HCT116 (cell line): ENCODE measurements around the gene HDHD3. TPM values are rescaled to one million over a fixed set of nuclear protein-coding genes. Genes with fewer than 3 reads are reported as not detected.
"Not testable (repeated sequence)": the region's sequence is repeated elsewhere in the genome, so short reads cannot be mapped to it uniquely, and the experiment has no call there.

Experiments
- ATAC-seq: fragments of 200-7000 bp; cut with Tn5 transposase; 2 replicates; pipeline ENCODE4 v1.9.1; 2020; ENCODE audit warnings: mild to moderate bottlenecking, moderate library complexity
- BruUV-seq: library from RNA; stranded (reverse); fragments of 400-500 nt; replicated peaks from 2 replicates; lab custom pipeline; 2021; lab: Mats Ljungman, UMichigan
- CTCF ChIA-PET: fragments of 300-600 bp; sonication (Branson Sonifier 250); formaldehyde crosslinking; loops from one replicate; lab custom pipeline; 2021; ENCODE audit warnings: antibody characterized with exemption; lab: Charles Lee
- POLR2A ChIA-PET: fragments of 300-600, 350-600 bp; sonication (Branson Sonifier 250); formaldehyde crosslinking; loops from one replicate; lab custom pipeline; 2021; ENCODE audit warnings: antibody characterized with exemption; lab: Charles Lee
- RAD21 ChIA-PET, 2 experiments: fragments of 300-600 bp; sonication (Branson Sonifier 250); formaldehyde crosslinking; loops; one replicate each; lab custom pipeline; 2023; ENCODE audit warnings: low total read pairs in 2 of 2; ENCODE audit not compliant: uncharacterized antibody in 2 of 2, unreplicated experiment in 2 of 2, low non-redundant PET in 1 of 2; lab: Charles Lee
- DNase-seq: peaks from one replicate; pipeline ENCODE4 v3.0.0-alpha.2; 2010; ENCODE audit warnings: low read depth, low spot score
- H2AFZ ChIP-seq: fragments of 200-600 bp; shearing (Covaris generic), sonication (generic); 2 replicates; pipeline ENCODE4 v1.6.1; 2017; ENCODE audit warnings: low read depth, mixed run types, mixed read lengths, antibody characterized with exemption, low read length; ENCODE audit not compliant: poor library complexity, severe bottlenecking
- H3K27ac ChIP-seq: 2 replicates; pipeline ENCODE4 v1.5.1; 2012; ENCODE audit warnings: low read depth, low read length
- H3K27me3 ChIP-seq: fragments of 200-600 bp; sonication (generic); 2 replicates; pipeline ENCODE4 v1.6.1; 2016; ENCODE audit warnings: mixed run types, low read length, mixed read lengths; ENCODE audit not compliant: insufficient read depth
- H3K36me3 ChIP-seq, 2 experiments: fragments of 200-500 bp in 1 of 2; fragments of 200-600 bp in 1 of 2; sonication (Bioruptor generic) in 1 of 2; sonication (generic) in 1 of 2; 2 replicates each; pipeline versions ENCODE4 v1.5.1 to v1.6.1; 2014 to 2016; ENCODE audit warnings: low read length in 2 of 2, inconsistent platforms in 1 of 2, mixed read lengths in 1 of 2, mixed run types in 1 of 2; ENCODE audit not compliant: insufficient read depth in 2 of 2, control insufficient read depth in 1 of 2
- H3K4me1 ChIP-seq, 2 experiments: fragments of 200-600 bp in 1 of 2; sonication (generic) in 1 of 2; 2 replicates each; pipeline versions ENCODE4 v1.5.1 to v1.6.1; 2012 to 2017; ENCODE audit warnings: low read length in 2 of 2, inconsistent platforms in 1 of 2, mild to moderate bottlenecking in 1 of 2, mixed read lengths in 1 of 2, mixed run types in 1 of 2, moderate library complexity in 1 of 2; ENCODE audit not compliant: insufficient read depth in 2 of 2, control insufficient read depth in 1 of 2
- H3K4me2 ChIP-seq: fragments of 200-600 bp; sonication (generic); 2 replicates; pipeline ENCODE4 v1.6.1; 2017; ENCODE audit warnings: mixed run types, low read length, mixed read lengths
- H3K4me3 ChIP-seq, 2 experiments: fragments of 200-600 bp in 1 of 2; sonication (generic) in 1 of 2; replicated peaks in 1 of 2; 2 replicates each; pipeline ENCODE4 v1.5.1; 2011 to 2016; ENCODE audit warnings: low read length in 2 of 2, control low read depth in 1 of 2, low read depth in 1 of 2, mild to moderate bottlenecking in 1 of 2, mixed read lengths in 1 of 2, mixed run types in 1 of 2
- H3K79me2 ChIP-seq: fragments of 200-600 bp; sonication (generic); 2 replicates; pipeline ENCODE4 v1.6.1; 2017; ENCODE audit warnings: mild to moderate bottlenecking, mixed run types, low read length, moderate library complexity, mixed read lengths; ENCODE audit not compliant: insufficient read depth
- H3K9ac ChIP-seq: fragments of 200-600 bp; sonication (generic); 2 replicates; pipeline ENCODE4 v1.6.1; 2016; ENCODE audit warnings: low read length, mixed read lengths
- H3K9me2 ChIP-seq: fragments of 200-600 bp; sonication (generic), shearing (Covaris generic); 2 replicates; pipeline ENCODE4 v1.6.1; 2017; ENCODE audit warnings: mixed run types, mild to moderate bottlenecking, moderate library complexity; ENCODE audit not compliant: insufficient read depth
- H3K9me3 ChIP-seq, 2 experiments: fragments of 200-500 bp in 1 of 2; fragments of 200-600 bp in 1 of 2; sonication (Bioruptor generic) in 1 of 2; sonication (generic) in 1 of 2; 2 replicates each; pipeline ENCODE4 v1.6.1; 2014 to 2017; ENCODE audit warnings: low read length in 2 of 2, mixed read lengths in 2 of 2, inconsistent platforms in 1 of 2, low read depth in 1 of 2, mild to moderate bottlenecking in 1 of 2, mixed run types in 1 of 2, moderate library complexity in 1 of 2; ENCODE audit not compliant: control insufficient read depth in 1 of 2, insufficient read depth in 1 of 2
- H4K20me1 ChIP-seq: fragments of 200-600 bp; sonication (generic), shearing (Covaris generic); 2 replicates; pipeline ENCODE4 v1.6.1; 2017; ENCODE audit warnings: mixed run types, mild to moderate bottlenecking, moderate library complexity; ENCODE audit not compliant: insufficient read depth
- YY1 ChIP-seq: IDR thresholded peaks from 2 replicates; pipeline ENCODE4 v1.6.1; 2011; ENCODE audit warnings: low read length, low read depth, moderate library complexity, mild to moderate bottlenecking; ENCODE audit not compliant: insufficient replicate concordance; ENCODE audit errors: extremely low read depth
- intact Hi-C: fragments of 100-400 bp; cut with micrococcal nuclease; formaldehyde crosslinking; loops from 2 replicates; pipeline ENCODE4 v1.10.0; 2022
- total RNA-seq: library from RNA; stranded (reverse); gene quantifications from one replicate; pipeline ENCODE4 v1.2.1, GENCODE V29; 2021; ENCODE audit not compliant: unreplicated experiment
- TF ChIP-seq, protein P1 (sequence below), 3 experiments: fragments of 200-600 bp in 1 of 3; sonication (generic) in 1 of 3; IDR thresholded peaks in 2 of 3; conservative IDR thresholded peaks in 1 of 3; 2 replicates each; pipeline ENCODE4 v1.5.1; 2012 to 2017; ENCODE audit warnings: low read depth in 2 of 3, low read length in 2 of 3, antibody characterized with exemption in 1 of 3, borderline replicate concordance in 1 of 3, control low read depth in 1 of 3, mild to moderate bottlenecking in 1 of 3, mixed read lengths in 1 of 3, mixed run types in 1 of 3, moderate library complexity in 1 of 3; ENCODE audit not compliant: insufficient read depth in 1 of 3

Gene HDHD3
- total RNA-seq, 1 experiment from 2014 or later = 21.8 TPM

DNA sequence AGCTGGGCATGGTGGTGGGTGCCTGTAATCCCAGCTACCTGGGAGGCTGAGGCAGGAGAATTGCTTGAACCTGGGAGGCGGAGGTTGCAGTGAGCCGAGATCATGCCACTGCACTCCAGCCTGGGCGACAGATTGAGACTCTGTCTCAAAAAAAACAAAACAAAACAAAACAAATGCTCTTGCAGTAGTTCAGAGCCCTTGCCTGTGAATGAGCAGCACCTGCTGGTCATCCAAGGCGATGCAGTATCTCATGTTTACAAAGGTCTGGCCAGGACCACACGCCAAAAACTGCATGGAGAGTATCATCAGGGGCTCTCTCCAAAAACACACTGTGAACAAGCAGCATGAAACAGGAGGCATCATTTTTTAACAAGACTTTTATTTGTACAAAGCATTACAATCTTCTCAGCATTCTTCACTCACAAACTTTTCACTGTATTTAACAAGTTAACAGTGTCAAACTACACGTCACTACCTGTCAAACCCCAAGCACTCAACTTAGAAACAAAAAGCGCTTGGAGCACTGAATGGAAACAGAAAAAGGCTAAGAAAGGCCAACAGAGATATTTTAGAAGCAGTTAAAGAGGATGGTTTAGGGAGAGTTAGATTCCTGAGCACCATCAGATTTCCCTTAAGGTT is 30.2 kb upstream of the HDHD3 start:
- Histone ChIP-seq H3K36me3 (peaks cover 12 to 20% of the 10 kb centered on the region in 2 experiments; a peak in 3 of 4 replicates), H3K4me1 (peaks cover 6 to 17% of the 10 kb centered on the region in 2 experiments), H3K79me2 (peaks cover 33% of the 10 kb centered on the region)
- DNase-seq (peak; percentile 48), ATAC-seq (peak; percentile 46)
- H3K27ac ChIP-seq, H3K9me3 ChIP-seq, H3K27me3 ChIP-seq, CTCF ChIA-PET, H4K20me1 ChIP-seq, H2AFZ ChIP-seq, H3K9me2 ChIP-seq, POLR2A ChIA-PET, H3K9ac ChIP-seq, H3K4me3 ChIP-seq, H3K4me2 ChIP-seq, BruUV-seq: not testable (repeated sequence)
- RAD21 ChIA-PET = interaction anchor here in 1 of 2 experiments (1.0 kb wide), 1 partner anchor 251 kb away, joined by 3 read pairs; no protein-coding TSS in a partner anchor
- TF ChIP-seq, protein P1, sequence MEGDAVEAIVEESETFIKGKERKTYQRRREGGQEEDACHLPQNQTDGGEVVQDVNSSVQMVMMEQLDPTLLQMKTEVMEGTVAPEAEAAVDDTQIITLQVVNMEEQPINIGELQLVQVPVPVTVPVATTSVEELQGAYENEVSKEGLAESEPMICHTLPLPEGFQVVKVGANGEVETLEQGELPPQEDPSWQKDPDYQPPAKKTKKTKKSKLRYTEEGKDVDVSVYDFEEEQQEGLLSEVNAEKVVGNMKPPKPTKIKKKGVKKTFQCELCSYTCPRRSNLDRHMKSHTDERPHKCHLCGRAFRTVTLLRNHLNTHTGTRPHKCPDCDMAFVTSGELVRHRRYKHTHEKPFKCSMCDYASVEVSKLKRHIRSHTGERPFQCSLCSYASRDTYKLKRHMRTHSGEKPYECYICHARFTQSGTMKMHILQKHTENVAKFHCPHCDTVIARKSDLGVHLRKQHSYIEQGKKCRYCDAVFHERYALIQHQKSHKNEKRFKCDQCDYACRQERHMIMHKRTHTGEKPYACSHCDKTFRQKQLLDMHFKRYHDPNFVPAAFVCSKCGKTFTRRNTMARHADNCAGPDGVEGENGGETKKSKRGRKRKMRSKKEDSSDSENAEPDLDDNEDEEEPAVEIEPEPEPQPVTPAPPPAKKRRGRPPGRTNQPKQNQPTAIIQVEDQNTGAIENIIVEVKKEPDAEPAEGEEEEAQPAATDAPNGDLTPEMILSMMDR (IDR thresholded peaks at IDR 0.05 in 2 of 3, conservative IDR thresholded peaks at IDR 0.05 in 1 of 3; ENCODE audit: borderline replicate concordance in 1 of 3, insufficient read depth in 1 of 3, low read depth in 2 of 3, low read length in 2 of 3) = peak in 2 of 3 experiments; percentile 61 to 75; a peak in 4 of 6 replicates
- peak; percentile 29 for TF ChIP-seq YY1
- intact Hi-C loops = loop anchor here (1.0 kb wide), 2 partner anchors 98 to 133 kb away; no protein-coding TSS in a partner anchor

DNA sequence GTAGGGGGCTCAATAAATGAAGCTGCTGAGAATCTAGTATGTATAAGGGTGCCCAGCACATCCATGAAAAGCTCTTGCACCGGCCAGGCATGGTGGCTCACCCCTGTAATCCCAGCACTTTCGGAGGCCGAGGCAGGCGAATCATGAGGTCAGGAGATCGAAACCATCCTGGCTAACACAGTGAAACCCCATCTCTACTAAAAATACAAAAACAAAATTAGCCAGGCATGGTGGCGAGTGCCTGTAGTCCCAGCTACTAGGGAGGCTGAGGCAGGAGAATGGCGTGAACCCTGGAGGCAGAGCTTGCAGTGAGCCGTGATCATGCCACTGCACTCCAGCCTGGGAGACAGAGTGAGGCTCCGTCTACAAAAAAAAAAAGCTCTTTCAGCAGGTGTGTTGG is 29.6 kb upstream of the HDHD3 start:
- H2AFZ ChIP-seq, CTCF ChIA-PET, H3K4me2 ChIP-seq, DNase-seq, H3K9ac ChIP-seq, ATAC-seq, H3K9me2 ChIP-seq, POLR2A ChIA-PET, H3K4me3 ChIP-seq, H3K27ac ChIP-seq, H3K27me3 ChIP-seq, RAD21 ChIA-PET, H3K9me3 ChIP-seq, intact Hi-C loops, BruUV-seq, H4K20me1 ChIP-seq: not testable (repeated sequence)
- Histone ChIP-seq H3K4me1 (peaks cover 5 to 18% of the 10 kb centered on the region in 2 experiments), H3K79me2 (peaks cover 33% of the 10 kb centered on the region), H3K36me3 (peaks cover 12 to 20% of the 10 kb centered on the region in 2 experiments; a peak in 3 of 4 replicates)
